T-helper 17 cell (primary cell): ENCODE results near the gene RUNX2. TPM values are rescaled to one million over a fixed set of nuclear protein-coding genes. Genes with fewer than 3 reads are reported as not detected.
A peak's percentile ranks its signal among the peaks of the same experiment; 100 is the strongest.
"Not testable (repeated sequence)": the region's sequence is repeated elsewhere in the genome, so short reads cannot be mapped to it uniquely, and the experiment has no call there.

Source experiments
- ATAC-seq: fragments of 150-1000 bp; cut with Tn5 transposase; 2 replicates; pipeline ENCODE4 v1.10.0; 2021; ENCODE audit warnings: mild to moderate bottlenecking, moderate library complexity
- DNase-seq, 3 donors: peaks; one replicate each; pipeline versions ENCODE4 v3.0.0 to v3.0.0-alpha.2; 2020 to 2021
- H3K9me3 ChIP-seq: one replicate; pipeline ENCODE4 v1.7.0; 2013; ENCODE audit warnings: low read length, mild to moderate bottlenecking; ENCODE audit not compliant: control insufficient read depth, poor library complexity, severe bottlenecking
- H3K27ac Mint-ChIP-seq: one replicate; pipeline ENCODE4 v1.8.0; 2022; ENCODE audit warnings: mild to moderate bottlenecking, moderate library complexity, mixed read lengths
- H3K27me3 Mint-ChIP-seq: one replicate; pipeline ENCODE4 v1.8.0; 2022; ENCODE audit warnings: mixed read lengths
- H3K36me3 Mint-ChIP-seq: one replicate; pipeline ENCODE4 v1.8.0; 2022; ENCODE audit warnings: low read depth, mixed read lengths
- H3K4me1 Mint-ChIP-seq: one replicate; pipeline ENCODE4 v1.8.0; 2022; ENCODE audit warnings: mild to moderate bottlenecking, mixed read lengths
- H3K4me3 Mint-ChIP-seq: one replicate; pipeline ENCODE4 v1.8.0; 2022; ENCODE audit warnings: mild to moderate bottlenecking, moderate library complexity, mixed read lengths
- total RNA-seq, 4 donors: library from RNA in 2 of 4; stranded (reverse) in 2 of 4; gene quantifications; one replicate each; pipeline ENCODE4 v1.2.3 and lab custom pipeline; 2022 to 2026

RUNX2 gene
- total RNA-seq, 2 donors from 2014 or later, result 47.6 to 50.8 TPM

DNA sequence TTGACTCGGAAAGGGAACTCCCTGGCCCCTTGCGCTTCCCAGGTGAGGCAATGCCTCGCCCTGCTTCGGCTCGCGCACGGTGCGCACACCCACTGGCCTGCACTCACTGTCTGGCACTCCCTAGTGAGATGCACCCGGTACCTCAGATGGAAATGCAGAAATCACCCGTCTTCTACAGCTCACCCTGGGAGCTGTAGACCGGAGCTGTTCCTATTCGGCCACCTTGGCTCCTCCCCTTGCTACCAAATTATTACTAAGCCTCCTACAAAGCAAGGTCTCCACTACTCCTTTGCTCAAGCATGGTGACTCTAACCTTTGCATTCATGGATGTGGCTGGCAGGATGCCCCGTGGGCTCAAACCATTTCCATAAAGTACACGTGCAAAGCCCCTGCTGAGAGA, 347.0 kb downstream of the RUNX2 start:
- DNase-seq, result not testable (repeated sequence)
- peaks cover 25% of the 10 kb centered on the region for H3K4me1 Mint-ChIP-seq
- H3K4me3 Mint-ChIP-seq, result peak overlapping the region; percentile 55

DNA sequence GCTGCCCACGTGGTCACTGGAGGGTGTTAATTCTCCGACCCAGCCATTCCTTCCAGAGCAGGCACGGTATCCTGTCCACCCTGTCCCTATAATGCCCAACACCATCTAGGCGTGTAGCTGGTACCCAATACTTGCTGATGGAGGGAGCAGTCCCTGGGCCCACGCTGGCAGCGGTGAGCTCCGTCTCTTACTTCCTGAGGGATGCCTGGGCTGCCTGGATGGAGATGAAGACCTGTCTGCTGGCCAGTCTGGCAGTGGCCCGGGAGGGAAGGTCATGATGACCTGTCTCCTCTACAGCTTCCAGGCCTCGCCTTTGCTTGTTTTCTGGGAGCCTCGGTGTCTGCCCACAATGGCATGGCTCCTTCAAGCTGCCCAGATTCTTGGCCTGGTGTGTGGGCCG, 347.5 kb downstream of the RUNX2 start:
- Mint-ChIP-seq H3K27ac (peak overlapping the region; percentile 95), H3K4me1 (peaks cover 25% of the 10 kb centered on the region), H3K27me3 (no peaks in the 10 kb centered on the region), H3K36me3 (peaks cover 3% of the 10 kb centered on the region), H3K4me3 (peak overlapping the region; percentile 55)
- DNase-seq (no peak), ATAC-seq (no peak)
- no peaks in the 10 kb centered on the region for H3K9me3 ChIP-seq

More for the DNA sequence above, 347.0 kb downstream of the RUNX2 start:
- H3K27me3 Mint-ChIP-seq, ATAC-seq, H3K36me3 Mint-ChIP-seq, H3K9me3 ChIP-seq: not testable (repeated sequence)
- H3K27ac Mint-ChIP-seq, result peak overlapping the region; percentile 95

DNA sequence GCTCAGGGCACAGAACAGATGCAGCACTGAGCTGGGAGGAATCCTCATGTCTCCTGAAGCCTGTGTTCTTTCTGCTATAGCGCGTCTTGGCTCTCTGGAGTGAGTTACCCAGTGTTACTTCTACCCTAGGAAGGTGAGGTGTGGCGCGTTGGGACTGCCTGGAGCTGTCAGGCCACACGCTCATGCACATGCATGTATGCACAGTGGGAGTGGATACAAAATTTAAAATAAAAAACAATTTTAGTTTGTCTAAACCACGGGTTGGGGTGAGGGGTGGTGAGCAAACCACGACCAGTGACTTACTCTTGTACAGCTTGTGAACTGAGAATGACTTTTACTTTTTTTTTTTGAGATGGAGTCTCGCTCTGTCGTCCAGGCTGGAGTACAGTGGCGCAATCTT, 348.2 kb downstream of the RUNX2 start:
- no peak overlapping the region for H3K4me3 Mint-ChIP-seq
- no peak for DNase-seq

DNA sequence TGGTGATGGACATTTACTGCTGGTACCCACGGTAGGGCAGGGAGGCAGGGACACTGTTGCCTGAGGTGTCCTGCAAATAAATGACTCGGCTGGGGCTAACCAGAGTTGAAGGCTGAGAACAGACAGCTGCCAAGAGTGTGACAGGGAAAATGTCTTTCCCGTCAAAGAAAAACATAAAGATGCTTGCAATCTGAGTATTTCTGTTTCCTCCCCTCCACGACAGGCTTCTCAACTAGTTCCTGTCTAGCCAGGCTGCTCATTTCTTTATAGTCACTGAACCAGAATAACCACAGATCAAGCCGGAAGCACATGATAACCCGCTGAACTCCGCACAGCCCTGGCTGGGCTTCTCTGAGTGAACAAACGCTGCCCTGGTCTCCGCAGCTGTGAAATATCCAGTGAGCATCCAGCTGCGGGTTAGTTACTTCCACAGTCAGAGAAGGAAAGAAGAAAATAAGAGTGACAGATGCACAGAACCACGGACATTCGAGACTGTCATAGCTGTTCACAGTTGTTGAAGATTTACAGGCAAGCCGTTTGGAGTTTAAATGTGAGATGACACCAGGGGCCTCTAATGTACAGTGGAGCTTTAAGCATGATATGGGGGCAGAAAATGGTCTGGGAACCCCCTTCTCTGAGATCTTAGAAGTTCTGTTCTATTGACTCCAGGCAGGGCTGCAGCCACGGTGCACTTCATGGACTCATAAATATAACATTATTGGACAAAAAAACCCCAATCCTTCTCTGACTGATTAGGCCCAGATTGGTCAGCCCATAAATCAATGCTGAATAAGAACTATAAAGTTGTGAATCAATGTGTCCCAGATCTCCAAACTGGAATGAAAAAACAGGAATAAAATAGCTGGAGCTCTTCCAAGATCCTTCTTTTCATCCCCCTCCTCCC, 349.5 kb downstream of the RUNX2 start:
- Mint-ChIP-seq H3K4me1 (peaks cover 27% of the 10 kb centered on the region), H3K4me3 (peak overlapping the region; percentile 82), H3K27me3 (no peaks in the 10 kb centered on the region), H3K36me3 (peaks cover 3% of the 10 kb centered on the region), H3K27ac (peak overlapping the region; percentile 95)
- ATAC-seq, result peak; percentile 87
- H3K9me3 ChIP-seq, result no peaks in the 10 kb centered on the region
- peak in 1 of 3 donors; percentile 26 for DNase-seq

More for the DNA sequence above, 348.2 kb downstream of the RUNX2 start:
- H3K9me3 ChIP-seq, result no peaks in the 10 kb centered on the region
- ATAC-seq, result no peak
- Mint-ChIP-seq H3K27me3 (no peaks in the 10 kb centered on the region), H3K36me3 (peaks cover 3% of the 10 kb centered on the region), H3K4me1 (peaks cover 25% of the 10 kb centered on the region), H3K27ac (peak overlapping the region; percentile 95)

DNA sequence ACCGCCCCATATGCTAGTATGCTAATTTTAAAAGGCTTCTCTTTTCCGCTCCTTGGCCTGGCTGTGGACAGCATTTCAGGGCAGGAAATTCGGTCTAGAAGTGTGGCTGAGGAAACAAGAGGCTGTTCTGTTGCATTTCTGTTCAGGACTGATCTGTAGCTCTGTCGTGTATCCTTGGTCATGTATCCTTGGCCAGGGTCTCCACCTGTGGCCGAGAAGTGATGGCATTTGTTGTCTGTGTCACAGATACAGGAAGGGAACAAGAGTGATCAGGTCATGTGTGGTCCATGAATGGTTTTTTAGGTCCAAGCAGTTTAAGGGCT, 350.1 kb downstream of the RUNX2 start:
- peaks cover 27% of the 10 kb centered on the region for H3K4me1 Mint-ChIP-seq
- H3K27ac Mint-ChIP-seq, result peak overlapping the region; percentile 95
- no peak for ATAC-seq
- no peaks in the 10 kb centered on the region for H3K27me3 Mint-ChIP-seq
- no peaks in the 10 kb centered on the region for H3K9me3 ChIP-seq
- peak overlapping the region; percentile 82 for H3K4me3 Mint-ChIP-seq
- DNase-seq, result no peak
- peaks cover 3% of the 10 kb centered on the region for H3K36me3 Mint-ChIP-seq

DNA sequence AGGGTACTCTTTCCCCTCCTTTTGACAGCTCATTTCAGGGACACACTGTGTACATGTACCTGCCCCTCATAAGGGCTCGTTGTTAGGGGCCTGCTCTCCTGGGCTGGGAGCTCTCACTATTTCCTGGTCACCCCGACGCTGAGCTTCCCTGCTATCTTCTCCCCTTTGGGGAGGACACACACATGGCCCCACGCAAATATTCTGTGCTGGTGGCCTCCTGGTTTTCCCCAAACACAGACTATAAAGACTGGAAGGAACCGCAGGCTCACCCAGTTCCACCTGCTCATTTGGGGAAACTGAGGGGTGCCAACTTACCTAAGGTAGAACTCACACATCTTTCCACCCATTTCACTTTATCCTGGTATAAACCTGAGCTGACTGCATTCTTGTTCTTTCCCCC, 351.0 kb downstream of the RUNX2 start:
- Mint-ChIP-seq H3K27me3 (no peaks in the 10 kb centered on the region), H3K27ac (peak overlapping the region; percentile 95), H3K36me3 (peaks cover 3% of the 10 kb centered on the region), H3K4me1 (peaks cover 27% of the 10 kb centered on the region), H3K4me3 (no peak overlapping the region)
- H3K9me3 ChIP-seq, result no peaks in the 10 kb centered on the region
- ATAC-seq, result no peak
- DNase-seq, result no peak

DNA sequence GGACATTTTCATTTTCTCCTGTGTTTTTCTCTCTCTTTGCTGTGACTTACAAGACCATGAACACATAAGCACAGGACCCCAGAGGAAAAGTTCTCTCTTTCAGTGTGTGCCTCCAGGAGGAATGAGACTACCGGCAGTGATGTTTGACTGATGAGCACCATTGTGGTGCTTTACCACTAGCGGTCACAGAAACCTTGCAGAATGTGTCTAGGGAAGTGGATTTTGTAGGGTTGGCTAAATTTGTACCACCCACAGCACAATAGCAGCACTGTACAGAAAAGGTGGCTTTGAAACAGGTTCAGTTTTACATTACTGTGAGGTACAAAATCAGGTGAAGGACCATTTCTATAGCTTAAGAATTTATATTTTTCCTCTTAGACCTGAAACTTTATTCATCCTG, 351.5 kb downstream of the RUNX2 start:
- DNase-seq, result no peak
- Mint-ChIP-seq H3K4me3 (no peak overlapping the region), H3K27ac (peak overlapping the region; percentile 95), H3K27me3 (no peaks in the 10 kb centered on the region), H3K4me1 (peaks cover 27% of the 10 kb centered on the region), H3K36me3 (peaks cover 3% of the 10 kb centered on the region)
- H3K9me3 ChIP-seq, result no peaks in the 10 kb centered on the region
- no peak for ATAC-seq

DNA sequence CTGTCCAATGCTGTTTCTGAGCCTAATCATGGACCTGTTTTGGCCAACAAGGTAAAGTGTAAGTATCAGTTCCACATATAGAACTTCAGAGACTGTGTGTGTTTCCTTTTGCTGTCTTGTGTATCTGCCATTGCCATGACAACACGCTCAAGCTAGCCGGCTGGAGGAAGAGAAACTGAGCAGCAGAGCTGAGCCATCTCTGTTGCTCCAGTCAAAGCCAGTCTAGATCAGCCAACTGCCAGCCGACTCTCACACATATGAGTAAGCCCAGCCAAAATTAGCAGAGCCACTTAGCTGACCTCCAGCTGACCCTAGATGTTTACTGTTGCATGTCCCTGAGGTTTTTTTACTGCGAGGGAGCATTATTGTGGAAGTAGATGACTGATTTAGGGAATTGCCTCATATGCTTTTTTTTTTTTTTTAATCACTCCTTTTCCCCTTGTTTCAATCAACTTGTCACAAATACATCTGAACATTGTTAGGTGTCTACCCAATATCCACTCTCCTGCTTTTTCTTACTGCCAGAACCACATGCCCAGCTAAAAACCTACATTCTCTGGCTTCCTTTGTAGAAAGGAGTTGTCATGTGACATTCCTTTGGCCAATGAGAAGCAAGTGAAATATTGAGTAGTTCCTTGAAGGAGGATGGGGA, 353.9 kb downstream of the RUNX2 start:
- Mint-ChIP-seq H3K36me3 (peaks cover 3% of the 10 kb centered on the region), H3K4me3 (no peak overlapping the region)

DNA sequence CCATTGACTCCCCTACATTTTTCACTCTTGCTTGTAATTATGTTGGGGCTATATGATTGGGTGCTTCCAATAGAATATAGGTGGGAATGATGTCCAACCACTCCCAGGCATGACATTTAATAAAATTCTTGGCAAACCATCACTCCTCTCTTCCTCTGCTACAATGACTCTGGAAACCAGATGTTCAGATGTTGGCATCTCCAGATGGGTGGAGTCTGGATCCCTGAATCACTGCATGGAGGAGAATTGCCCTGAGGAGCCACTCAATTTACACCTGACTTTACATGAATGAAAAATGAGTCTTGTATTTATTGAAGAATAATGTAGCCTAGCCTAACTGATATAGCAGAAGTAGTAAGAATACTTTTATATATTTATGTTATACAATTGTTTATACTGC, 356.3 kb downstream of the RUNX2 start:
- peaks cover 2% of the 10 kb centered on the region for H3K36me3 Mint-ChIP-seq
- peaks cover 11% of the 10 kb centered on the region for H3K27me3 Mint-ChIP-seq
- peaks cover 2% of the 10 kb centered on the region for H3K4me1 Mint-ChIP-seq
- H3K9me3 ChIP-seq, result no peaks in the 10 kb centered on the region
- no peak for DNase-seq
- no peak overlapping the region for H3K4me3 Mint-ChIP-seq
- no peak for ATAC-seq
- no peak overlapping the region for H3K27ac Mint-ChIP-seq

More for the DNA sequence above, 353.9 kb downstream of the RUNX2 start:
- Mint-ChIP-seq H3K27ac (no peak overlapping the region), H3K27me3 (peaks cover under 1% of the 10 kb centered on the region), H3K4me1 (peaks cover 20% of the 10 kb centered on the region)
- no peak for DNase-seq
- H3K9me3 ChIP-seq, result no peaks in the 10 kb centered on the region
- ATAC-seq, result peak; percentile 72

DNA sequence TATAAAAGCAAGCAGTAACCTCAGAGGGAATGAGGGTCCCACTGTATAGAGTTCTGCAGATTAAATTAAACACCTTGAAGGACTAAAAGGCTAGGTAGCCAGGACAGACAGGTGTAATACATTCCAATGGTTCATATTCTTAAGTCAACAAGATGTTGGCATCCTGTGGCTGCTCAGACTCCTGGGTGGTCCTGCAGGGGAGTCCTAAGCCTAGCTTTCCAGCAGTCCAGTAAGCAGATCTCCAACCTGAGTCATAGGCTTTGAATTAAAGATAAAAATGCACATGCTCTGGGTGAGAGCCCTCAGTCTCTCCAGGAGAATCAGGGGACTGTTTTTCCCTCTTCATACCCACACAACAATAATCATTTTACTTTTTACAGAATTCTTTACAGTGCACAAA, 356.9 kb downstream of the RUNX2 start:
- Mint-ChIP-seq H3K36me3 (no peaks in the 10 kb centered on the region), H3K27me3 (peaks cover 15% of the 10 kb centered on the region), H3K4me3 (no peak overlapping the region), H3K27ac (no peak overlapping the region), H3K4me1 (peaks cover 2% of the 10 kb centered on the region)
- ATAC-seq (no peak), DNase-seq (no peak)
- no peaks in the 10 kb centered on the region for H3K9me3 ChIP-seq

DNA sequence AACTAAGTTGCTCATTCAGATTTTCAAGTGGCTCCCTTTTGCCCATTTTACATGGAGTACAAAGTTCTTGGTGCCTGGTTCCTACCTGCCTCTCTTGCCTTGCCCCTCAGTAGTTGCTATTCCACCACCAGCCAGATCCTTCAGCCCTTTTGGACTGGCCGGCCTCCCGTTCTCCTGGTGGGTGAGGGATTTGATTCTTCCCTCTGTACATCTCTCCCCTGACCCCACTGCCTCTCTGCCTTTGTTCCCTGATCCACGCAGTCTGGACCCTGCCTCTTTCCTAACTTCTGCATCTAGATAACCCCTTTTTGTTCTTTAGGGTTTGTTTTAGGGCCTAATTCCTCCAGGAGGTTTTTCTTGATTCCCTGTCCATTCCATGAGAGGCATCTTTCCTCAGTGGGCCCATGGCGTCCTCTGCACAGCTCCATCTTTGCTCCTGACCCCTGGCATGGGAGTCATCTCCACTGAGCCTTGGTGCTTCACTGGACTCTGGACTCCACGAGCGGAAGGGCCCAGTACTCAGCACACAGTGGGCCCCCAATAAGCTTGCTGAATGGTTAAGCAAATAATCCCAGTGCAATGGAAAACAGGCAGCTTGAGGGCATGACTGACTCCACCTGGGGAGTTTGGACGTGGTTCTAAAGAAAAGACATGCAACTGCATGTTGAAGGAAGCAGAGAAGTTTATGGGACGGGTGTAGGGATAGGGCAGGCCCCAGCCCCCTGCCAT, 358.9 kb downstream of the RUNX2 start:
- no peaks in the 10 kb centered on the region for H3K9me3 ChIP-seq
- ATAC-seq, result no peak
- H3K27me3 Mint-ChIP-seq, result peaks cover 20% of the 10 kb centered on the region
- no peak for DNase-seq
- no peaks in the 10 kb centered on the region for H3K4me1 Mint-ChIP-seq
- H3K27ac Mint-ChIP-seq, result no peak overlapping the region
- H3K4me3 Mint-ChIP-seq, result no peak overlapping the region
- peaks cover 4% of the 10 kb centered on the region for H3K36me3 Mint-ChIP-seq

DNA sequence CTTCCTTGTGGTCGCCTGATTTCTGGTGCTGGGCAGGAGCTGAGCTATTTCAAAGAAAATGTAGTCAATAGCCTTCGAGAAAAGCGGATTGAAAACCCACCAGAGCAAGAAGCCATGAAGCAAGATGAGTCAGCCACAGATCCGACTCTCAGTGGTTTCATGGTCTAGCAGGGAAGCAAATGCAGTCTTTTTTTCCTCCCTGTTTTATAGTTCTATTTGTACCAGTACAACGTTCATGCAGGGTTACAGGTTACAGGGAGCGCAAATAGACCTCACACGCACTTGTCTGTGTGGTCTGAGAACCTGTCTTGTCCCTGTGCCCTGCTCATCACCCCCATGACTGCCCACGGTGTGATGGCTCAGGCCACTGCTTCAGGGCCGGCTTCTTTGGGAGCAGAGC, 359.4 kb downstream of the RUNX2 start:
- no peak overlapping the region for H3K27ac Mint-ChIP-seq
- no peaks in the 10 kb centered on the region for H3K9me3 ChIP-seq
- no peak for DNase-seq
- peaks cover 20% of the 10 kb centered on the region for H3K27me3 Mint-ChIP-seq
- H3K4me1 Mint-ChIP-seq, result no peaks in the 10 kb centered on the region
- H3K4me3 Mint-ChIP-seq, result no peak overlapping the region
- ATAC-seq, result no peak
- H3K36me3 Mint-ChIP-seq, result peaks cover 4% of the 10 kb centered on the region

DNA sequence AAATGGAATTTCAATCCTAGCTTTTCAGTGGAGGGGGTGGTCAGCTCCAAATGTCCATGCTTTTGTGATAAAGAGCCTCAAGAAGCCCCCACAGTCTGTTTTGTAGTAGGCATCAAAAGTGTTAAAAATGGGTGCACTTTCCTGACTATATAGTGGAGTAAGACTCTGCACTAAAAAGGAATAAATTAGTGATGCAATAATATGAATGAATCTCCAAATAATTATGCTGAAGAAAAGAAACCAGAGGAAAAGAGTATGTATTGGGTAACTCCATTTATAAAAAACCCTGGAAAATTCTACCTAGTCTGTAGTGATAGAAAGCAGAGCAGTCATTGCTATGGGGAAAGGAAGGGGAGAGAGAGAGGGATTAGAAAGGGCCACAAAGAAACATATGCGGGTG, 360.1 kb downstream of the RUNX2 start:
- ATAC-seq (no peak), DNase-seq (no peak)
- no peaks in the 10 kb centered on the region for H3K9me3 ChIP-seq
- peaks cover 20% of the 10 kb centered on the region for H3K27me3 Mint-ChIP-seq
- H3K27ac Mint-ChIP-seq, result no peak overlapping the region
- H3K36me3 Mint-ChIP-seq, result peaks cover 4% of the 10 kb centered on the region
- H3K4me3 Mint-ChIP-seq, result no peak overlapping the region
- H3K4me1 Mint-ChIP-seq, result no peaks in the 10 kb centered on the region
